GM21529 (cell line): ENCODE results near the gene ARID5A.
A peak's percentile ranks its signal among the peaks of the same experiment; 100 is the strongest.
"Not testable (repeated sequence)": the region's sequence is repeated elsewhere in the genome, so short reads cannot be mapped to it uniquely, and the experiment has no call there.

Experiments used
- ATAC-seq: cut with Tn5 transposase; IDR thresholded peaks from one replicate; pipeline ENCODE4 v1.9.1; 2021; ENCODE audit not compliant: unreplicated experiment

ARID5A gene

GRCh38 chr2:96536445-96537065, at the start of gene ARID5A:
Gene ARID5A (plus strand): TSS chr2:96536752. CDS start chr2:96536827, 75 bp downstream.
- ATAC-seq, result peak; percentile 43

DNA sequence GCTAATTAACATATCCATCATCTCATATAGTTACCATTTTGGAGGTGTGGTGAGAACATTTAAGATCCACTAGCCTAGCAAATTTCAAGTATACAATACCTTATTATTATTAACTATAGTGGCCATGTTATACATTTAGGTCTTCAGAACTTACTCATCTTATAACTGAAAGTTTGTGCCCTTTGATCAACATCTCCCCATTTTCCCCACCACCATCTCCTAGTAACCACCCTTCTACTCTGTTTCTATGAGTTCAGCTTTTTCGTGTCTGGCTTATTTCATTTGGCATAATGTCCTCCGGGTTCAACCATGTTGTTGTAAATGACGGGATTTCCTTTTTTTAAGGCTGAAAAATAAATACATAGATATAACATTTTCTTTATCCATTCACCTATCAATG, 47.3 kb upstream of the ARID5A start:
- ATAC-seq, result no peak

DNA sequence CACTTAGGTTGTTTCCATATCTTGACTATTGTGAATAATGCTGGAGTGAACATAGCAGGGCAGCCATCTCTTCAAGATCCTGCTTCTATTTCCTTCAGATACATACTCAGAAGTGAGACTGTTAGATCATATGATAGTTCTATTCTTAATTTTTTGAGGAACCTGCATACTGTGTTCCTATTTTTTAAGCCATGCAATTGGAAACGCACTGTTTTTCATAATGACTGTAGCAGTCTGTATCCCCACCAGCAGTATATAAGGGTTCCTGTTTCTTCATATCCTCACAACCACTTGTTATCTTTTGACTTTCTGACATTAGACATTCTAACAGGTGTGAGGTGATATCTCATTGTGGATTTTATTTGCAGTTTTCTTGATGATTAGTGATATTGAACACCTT, 46.9 kb upstream of the ARID5A start:
- ATAC-seq, result no peak

GRCh38 chr2:96491860-96492497, 44.6 kb upstream of the ARID5A start:
- no peak for ATAC-seq

GRCh38 chr2:96493072-96493471, 43.5 kb upstream of the ARID5A start:
- no peak for ATAC-seq

- no peak for ATAC-seq
Measured at GRCh38 chr2:96494188-96494587, 42.4 kb upstream of the ARID5A start.

DNA sequence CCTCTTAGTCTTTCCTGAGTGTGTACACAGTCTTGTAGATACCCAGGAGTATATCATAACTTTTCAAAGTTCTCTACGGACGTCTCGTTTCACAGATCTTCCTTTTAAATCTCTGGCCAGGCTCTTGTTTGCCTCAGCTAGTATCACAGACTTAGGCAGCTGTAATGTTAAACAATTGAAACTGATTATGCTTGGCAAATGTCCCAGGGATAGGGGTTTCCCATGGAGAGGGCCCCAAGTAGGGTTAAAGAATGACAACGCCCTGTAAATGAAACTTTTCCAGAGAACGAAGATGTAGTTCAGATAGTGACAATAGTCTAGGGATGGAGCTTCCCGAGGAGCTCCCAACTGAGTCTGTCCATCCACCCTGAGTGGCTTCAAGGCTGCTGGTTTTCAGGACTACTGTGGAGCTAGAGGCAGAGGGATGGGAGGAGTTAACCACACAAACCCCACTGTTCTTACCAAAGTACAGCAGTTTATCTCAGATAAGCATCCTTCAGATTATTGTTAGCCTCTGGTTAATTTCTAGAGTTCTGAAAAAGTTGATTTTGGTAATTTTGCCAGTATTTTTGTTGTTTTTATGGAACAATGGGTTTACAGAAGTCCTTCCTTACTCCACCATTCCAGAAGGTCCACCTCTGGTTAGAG, 40.4 kb upstream of the ARID5A start:
- ATAC-seq, result no peak

DNA sequence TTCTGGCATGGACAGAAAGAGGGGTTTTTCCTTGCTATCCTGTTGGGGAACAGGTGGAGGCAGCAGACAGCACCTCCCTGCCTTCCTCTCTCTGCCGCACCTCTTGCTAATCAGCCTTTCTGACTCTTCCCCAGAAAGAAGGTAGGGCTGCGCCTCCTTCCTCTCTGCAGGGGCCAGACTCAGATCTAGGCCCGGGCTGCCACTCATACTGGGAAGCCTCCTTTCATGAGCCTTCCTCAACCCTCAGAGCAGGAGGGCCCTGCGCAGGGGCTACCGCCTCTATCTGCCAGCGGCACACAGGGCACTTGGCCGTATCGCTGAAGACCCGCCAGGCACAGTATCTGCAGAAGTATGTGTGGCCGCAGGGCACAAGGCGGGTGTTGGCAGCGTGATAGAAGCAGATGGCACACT, 38.5 kb upstream of the ARID5A start:
- ATAC-seq, result no peak

- ATAC-seq, result not testable (repeated sequence)
Measured at GRCh38 chr2:96498611-96499010, 37.9 kb upstream of the ARID5A start.

- ATAC-seq, result no peak
Measured at GRCh38 chr2:96499061-96499960, 37.2 kb upstream of the ARID5A start.

GRCh38 chr2:96500385-96501066, 36.0 kb upstream of the ARID5A start:
- no peak for ATAC-seq

DNA sequence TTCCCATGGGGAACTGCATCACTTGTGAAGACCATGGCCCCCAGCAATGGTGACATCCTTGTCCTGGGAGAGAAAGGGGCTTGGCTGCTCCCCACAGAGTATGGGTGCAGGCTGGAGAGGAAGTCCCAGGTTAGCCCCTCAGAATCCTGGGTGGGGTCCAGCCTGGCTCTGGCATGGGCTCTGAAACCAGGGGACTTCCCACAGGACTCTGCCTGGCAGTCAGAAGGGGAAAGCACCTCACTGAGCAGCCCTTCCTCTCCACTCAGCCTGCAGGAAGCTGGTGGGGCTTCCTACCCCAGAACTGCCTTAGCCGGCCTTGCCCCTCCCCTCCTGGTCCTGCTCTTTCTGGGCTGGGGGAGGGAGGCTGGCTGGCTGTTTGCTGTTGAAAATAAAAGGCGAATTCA, 35.1 kb upstream of the ARID5A start:
- peak; percentile 47 for ATAC-seq

GRCh38 chr2:96501886-96502810, 34.4 kb upstream of the ARID5A start:
- no peak for ATAC-seq

DNA sequence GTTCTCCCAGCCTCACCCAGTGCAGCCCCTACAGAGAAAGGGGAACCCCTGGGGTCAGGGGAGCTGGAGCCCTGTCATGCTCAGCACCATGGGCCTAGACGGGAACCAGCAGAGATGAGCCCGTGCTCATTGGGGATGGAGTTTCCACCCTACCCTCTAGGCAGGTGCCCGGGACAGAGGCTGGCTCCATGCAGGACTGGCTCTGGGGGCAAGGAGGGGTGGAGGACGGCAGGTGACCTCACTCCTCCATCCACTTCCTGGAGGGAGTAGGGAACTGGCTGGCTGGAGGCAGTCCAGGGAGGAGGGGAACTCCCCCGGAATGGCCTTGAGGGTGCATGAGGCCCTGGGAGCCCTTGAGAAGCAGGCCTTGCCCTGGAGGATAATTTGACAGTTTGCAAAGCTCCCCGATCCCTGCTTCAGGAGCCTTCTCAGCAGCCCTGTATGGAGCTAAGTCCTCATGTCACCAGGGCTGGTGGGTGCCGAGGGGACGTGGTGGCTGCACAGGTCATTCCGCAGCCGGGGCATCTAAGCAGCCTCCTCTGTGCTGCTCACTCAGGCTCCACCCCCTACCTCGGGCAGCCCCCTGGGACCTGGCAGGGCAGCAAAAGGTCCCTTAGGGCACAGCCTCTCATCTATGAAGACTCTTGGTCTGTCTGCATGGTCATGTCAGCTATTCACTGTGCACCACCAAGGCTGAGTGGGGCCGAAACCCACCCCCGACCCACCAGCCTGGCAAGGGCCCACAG, 33.5 kb upstream of the ARID5A start:
- no peak for ATAC-seq

GRCh38 chr2:96503637-96504243, 32.8 kb upstream of the ARID5A start:
- no peak for ATAC-seq

DNA sequence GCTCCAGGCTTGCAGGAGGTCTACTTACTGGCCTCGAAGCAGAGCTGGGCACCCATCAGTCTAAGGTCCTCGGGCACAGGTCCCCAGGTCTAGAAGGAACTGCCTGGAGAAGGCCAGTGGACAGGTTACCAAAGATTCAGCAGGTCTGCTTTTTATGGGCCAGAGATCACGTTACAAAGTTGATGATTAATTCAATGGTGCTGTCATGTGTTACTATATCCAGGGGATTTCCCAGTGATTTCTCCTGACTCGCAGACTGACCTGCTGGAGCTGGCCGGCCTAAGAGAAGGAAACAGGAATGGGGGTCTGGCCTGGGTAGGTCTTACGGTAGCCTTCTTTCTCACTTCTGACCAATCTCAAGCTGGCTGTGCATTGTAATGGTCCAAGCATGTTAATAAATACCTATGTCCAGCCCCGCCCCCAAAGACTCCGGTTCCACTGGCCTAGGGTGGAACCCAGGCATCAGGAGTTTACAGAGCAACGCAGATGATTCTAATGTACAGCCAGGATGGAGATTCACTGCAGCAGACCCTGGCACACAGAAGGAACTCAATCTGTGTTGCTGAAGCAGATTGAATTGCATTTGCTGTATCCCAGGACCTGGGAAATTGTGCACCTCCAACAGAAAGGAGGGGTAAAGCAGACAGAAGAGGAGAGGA, 31.2 kb upstream of the ARID5A start, which contains the start of gene NEURL3:
TSS of gene NEURL3 (minus strand) at position 127 of the 659 bp plus-strand sequence. CDS start at position 56, 71 bp downstream.
- ATAC-seq, result no peak

DNA sequence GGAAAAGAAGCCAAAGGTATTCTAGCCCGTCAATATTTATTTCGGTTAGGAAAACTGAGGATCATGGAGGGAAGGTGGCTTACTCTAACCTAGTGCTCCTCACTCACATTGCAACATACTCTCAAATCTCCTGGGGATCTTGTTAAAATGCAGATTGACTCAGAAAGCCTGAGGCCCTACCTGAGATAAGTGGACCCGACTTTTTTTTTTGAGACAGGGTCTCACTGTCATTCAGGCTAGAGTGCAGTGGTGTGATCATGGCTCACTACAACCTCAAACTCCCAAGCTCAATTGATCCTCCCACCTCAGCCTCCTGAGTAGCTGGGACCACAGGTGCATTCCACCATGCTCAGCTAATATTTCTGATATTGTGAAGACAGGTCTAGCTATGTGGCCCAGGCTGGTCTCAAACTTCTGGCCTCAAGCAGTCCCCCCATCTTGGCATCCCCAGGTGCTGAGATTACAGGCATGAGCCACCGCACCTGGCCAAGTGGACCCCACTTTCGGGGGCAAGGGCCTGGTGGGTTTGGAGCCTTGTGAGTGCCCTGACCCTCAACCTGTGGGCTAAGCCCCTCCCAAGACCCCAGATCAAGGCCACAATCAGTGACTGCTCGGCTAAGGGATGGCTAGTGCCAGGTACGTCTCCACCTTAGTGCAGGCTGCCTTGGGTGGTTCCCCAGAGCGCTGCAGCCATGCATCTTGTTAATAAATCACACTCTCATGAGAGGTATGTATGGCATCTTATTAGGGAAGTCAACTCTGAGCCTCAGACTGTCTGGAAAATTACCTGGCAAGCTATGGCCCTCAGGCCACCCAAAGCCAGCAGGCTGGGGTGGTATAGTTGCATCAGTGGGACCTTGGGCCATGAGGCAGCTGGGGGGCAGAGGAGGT, 30.3 kb upstream of the ARID5A start:
- ATAC-seq, result no peak
